Gastrocnemius medialis (tissue), 4 donors: ENCODE data around the gene UBE2V1. TPM values are rescaled to one million over a fixed set of nuclear protein-coding genes. Genes with fewer than 3 reads are reported as not detected.

Experiments
- ATAC-seq, 2 donors: fragments of 150-250 bp; one replicate each; pipeline ENCODE4 v1.9.1; 2016
- DNase-seq, 2 donors: peaks; one replicate each; pipeline ENCODE4 v3.0.0-alpha.2; 2019
- H3K27ac ChIP-seq, 4 donors: fragments of 200-600 bp; sonication (generic); 1 replicate in 1 of 4; 2 replicates in 3 of 4; pipeline ENCODE4 v1.5.1; 2016 to 2018; ENCODE audit warnings: mild to moderate bottlenecking in 2 of 4, moderate library complexity in 1 of 4
- H3K27me3 ChIP-seq, 3 donors: fragments of 200-600 bp; sonication (generic) in 2 of 3; 1 replicate in 1 of 3; 2 replicates in 2 of 3; pipeline versions ENCODE4 v1.5.1 to v1.6.0; 2016 to 2019; ENCODE audit warnings: mild to moderate bottlenecking in 1 of 3, moderate library complexity in 1 of 3
- H3K36me3 ChIP-seq, 2 donors: fragments of 200-600 bp; sonication (generic) in 1 of 2; one replicate each; pipeline ENCODE4 v1.5.1; 2017 to 2018
- H3K4me1 ChIP-seq, 2 donors: fragments of 200-600 bp; sonication (generic) in 1 of 2; one replicate each; pipeline ENCODE4 v1.5.1; 2016 to 2017; ENCODE audit warnings: mild to moderate bottlenecking in 2 of 2
- H3K4me3 ChIP-seq, 4 donors: fragments of 200-600 bp; sonication (generic) in 3 of 4; 1 replicate in 1 of 4; 2 replicates in 3 of 4; pipeline ENCODE4 v1.5.1; 2016 to 2019; ENCODE audit warnings: mild to moderate bottlenecking in 2 of 4
- H3K9me3 ChIP-seq, 3 donors: fragments of 200-600 bp; sonication (generic) in 2 of 3; 1 replicate in 1 of 3; 2 replicates in 2 of 3; pipeline ENCODE4 v1.5.1; 2016 to 2019
- CTCF ChIP-seq, 5 experiments: fragments of 450-650 bp in 3 of 5; fragments of 200-600 bp in 2 of 5; sonication (generic) in 2 of 5; IDR thresholded peaks in 4 of 5; conservative IDR thresholded peaks in 1 of 5; 1 replicate in 4 of 5; 2 replicates in 1 of 5; pipeline ENCODE4 v1.5.1; 2016 to 2019; ENCODE audit warnings: antibody characterized with exemption in 5 of 5, mild to moderate bottlenecking in 3 of 5, moderate library complexity in 3 of 5
- POLR2A ChIP-seq, 2 donors: fragments of 450-650 bp; IDR thresholded peaks; one replicate each; pipeline ENCODE4 v1.6.1; 2017; ENCODE audit warnings: antibody characterized with exemption in 2 of 2, mild to moderate bottlenecking in 2 of 2, moderate library complexity in 2 of 2
- in situ Hi-C, 4 donors: fragments of 200-750 bp; cut with MboI; loops; one replicate each; pipeline versions ENCODE4 v1.15.0 to v1.8.0; 2017; ENCODE audit warnings: low sequenced_read_pairs in 4 of 4
- intact Hi-C: fragments of 100-400 bp; cut with DNase I; formaldehyde crosslinking; loops from one replicate; pipeline ENCODE4 v1.15.1; 2023; ENCODE audit warnings: low total_unique reads
- total RNA-seq, 4 donors: library from RNA; depleted of rRNA; stranded (reverse); fragments of >200 nt; gene quantifications; one replicate each; pipeline versions ENCODE4 v1.1.0 to v1.2.3, GENCODE V29; 2016

Gene UBE2V1
- total RNA-seq, 4 donors from 2014 or later = 37.6 to 58.5 (median 46.9) TPM

- intact Hi-C loops = loop anchor here (5.0 kb wide), 1 partner anchor 566 kb away; no protein-coding TSS in a partner anchor
- no peaks in the 10 kb centered on the region for H3K9me3 ChIP-seq
- peaks cover 2 to 4% of the 10 kb centered on the region in 2 donors for H3K4me1 ChIP-seq
- no peak overlapping the region for H3K4me3 ChIP-seq
- H3K27me3 ChIP-seq = no peaks in the 10 kb centered on the region
- ATAC-seq = no peak
- in situ Hi-C loops = no loop called here
- TF ChIP-seq POLR2A (IDR thresholded peaks at IDR 0.05) = no peak
- TF ChIP-seq CTCF (IDR thresholded peaks at IDR 0.05 in 4 of 5, conservative IDR thresholded peaks at IDR 0.05 in 1 of 5) = no peak
- no peak overlapping the region for H3K27ac ChIP-seq
- H3K36me3 ChIP-seq = no peaks in the 10 kb centered on the region
- no peak for DNase-seq
Measured at GRCh38 chr20:50068041-50068651, 44.8 kb downstream of the UBE2V1 start.

- no peak for ATAC-seq
- intact Hi-C loops (loop anchor here (5.0 kb wide), 1 partner anchor 565 kb away; no protein-coding TSS in a partner anchor), in situ Hi-C loops (no loop called here)
- no peak for DNase-seq
- H3K36me3 ChIP-seq = no peaks in the 10 kb centered on the region
- no peaks in the 10 kb centered on the region for H3K9me3 ChIP-seq
- H3K4me1 ChIP-seq = peaks cover 2 to 4% of the 10 kb centered on the region in 2 donors
- H3K27ac ChIP-seq = no peak overlapping the region
- no peak overlapping the region for H3K4me3 ChIP-seq
- TF ChIP-seq CTCF (IDR thresholded peaks at IDR 0.05 in 4 of 5, conservative IDR thresholded peaks at IDR 0.05 in 1 of 5) = no peak
- TF ChIP-seq POLR2A (IDR thresholded peaks at IDR 0.05) = no peak
- H3K27me3 ChIP-seq = no peaks in the 10 kb centered on the region
Measured at GRCh38 chr20:50067461-50067860, 45.5 kb downstream of the UBE2V1 start.

GRCh38 chr20:50067018-50067417, 45.9 kb downstream of the UBE2V1 start:
- intact Hi-C loops = loop anchor here (5.0 kb wide), 1 partner anchor 565 kb away; no protein-coding TSS in a partner anchor
- no peak for ATAC-seq
- DNase-seq = no peak
- Histone ChIP-seq H3K4me3 (no peak overlapping the region), H3K27ac (no peak overlapping the region), H3K9me3 (no peaks in the 10 kb centered on the region), H3K36me3 (no peaks in the 10 kb centered on the region), H3K4me1 (peaks cover 2 to 4% of the 10 kb centered on the region in 2 donors), H3K27me3 (no peaks in the 10 kb centered on the region)
- TF ChIP-seq POLR2A (IDR thresholded peaks at IDR 0.05) (no peak), CTCF (IDR thresholded peaks at IDR 0.05 in 4 of 5, conservative IDR thresholded peaks at IDR 0.05 in 1 of 5) (no peak)
- in situ Hi-C loops = no loop called here

- TF ChIP-seq CTCF (IDR thresholded peaks at IDR 0.05 in 4 of 5, conservative IDR thresholded peaks at IDR 0.05 in 1 of 5) (no peak), POLR2A (IDR thresholded peaks at IDR 0.05) (no peak)
- in situ Hi-C loops = no loop called here
- no peak overlapping the region for H3K27ac ChIP-seq
- DNase-seq (no peak), ATAC-seq (no peak)
- no peak overlapping the region for H3K4me3 ChIP-seq
- intact Hi-C loops = loop anchor here (5.0 kb wide), 1 partner anchor 564 kb away; no protein-coding TSS in a partner anchor
- no peaks in the 10 kb centered on the region for H3K27me3 ChIP-seq
- no peaks in the 10 kb centered on the region for H3K4me1 ChIP-seq
- no peaks in the 10 kb centered on the region for H3K9me3 ChIP-seq
- no peaks in the 10 kb centered on the region for H3K36me3 ChIP-seq
Measured at GRCh38 chr20:50066161-50066834, 46.7 kb downstream of the UBE2V1 start.
